HepG2 (cell line): ENCODE data around the gene OBSL1. TPM values are rescaled to one million over a fixed set of nuclear protein-coding genes. Genes with fewer than 3 reads are reported as not detected.
A peak's percentile ranks its signal among the peaks of the same experiment; 100 is the strongest.

Experiments used
- ARNT ChIP-seq: fragments of 450-650 bp; IDR thresholded peaks from 2 replicates; pipeline ENCODE4 v1.6.1; 2017
- ATAD3A ChIP-seq: sonication (generic); formaldehyde crosslinking; IDR thresholded peaks from 2 replicates; pipeline ENCODE4 v1.4.0; 2020; ENCODE audit warnings: missing genetic modification reagents
- BRCA1 ChIP-seq: sonication (generic); formaldehyde crosslinking; IDR thresholded peaks from 2 replicates; pipeline ENCODE4 v1.4.0; 2020; ENCODE audit warnings: missing genetic modification reagents
- EED ChIP-seq: sonication (generic); formaldehyde crosslinking; IDR thresholded peaks from 2 replicates; pipeline ENCODE4 v1.5.0; 2020; ENCODE audit warnings: mild to moderate bottlenecking, missing genetic modification reagents
- ELF1 ChIP-seq: sonication (generic); formaldehyde crosslinking; IDR thresholded peaks from 2 replicates; pipeline ENCODE4 v1.4.0; 2020; ENCODE audit warnings: missing genetic modification reagents
- ELF4 ChIP-seq: sonication (generic); formaldehyde crosslinking; IDR thresholded peaks from 2 replicates; pipeline ENCODE4 v1.5.0; 2020; ENCODE audit warnings: missing genetic modification reagents, mild to moderate bottlenecking, moderate library complexity, borderline replicate concordance
- FOXA1 ChIP-seq, 2 experiments: fragments of 450-650 bp in 1 of 2; sonication (generic) in 1 of 2; formaldehyde crosslinking in 1 of 2; IDR thresholded peaks; 2 replicates each; pipeline versions ENCODE4 v1.4.0 to v1.6.1; 2016 to 2020; ENCODE audit warnings: missing genetic modification reagents in 1 of 2
- FOXM1 ChIP-seq: sonication (generic); formaldehyde crosslinking; IDR thresholded peaks from 2 replicates; pipeline ENCODE4 v1.5.0; 2020; ENCODE audit warnings: missing genetic modification reagents
- GABPA ChIP-seq, 2 experiments: IDR thresholded peaks; 2 replicates each; pipeline ENCODE4 v1.6.1; 2011 to 2016; ENCODE audit warnings: low read depth in 2 of 2, low read length in 1 of 2, missing biosample characterization in 1 of 2, missing genetic modification characterization in 1 of 2
- GZF1 ChIP-seq: sonication (generic); formaldehyde crosslinking; IDR thresholded peaks from 2 replicates; pipeline ENCODE4 v1.5.1; 2020; ENCODE audit warnings: mild to moderate bottlenecking, missing genetic modification reagents
- MED1 ChIP-seq: sonication (generic); formaldehyde crosslinking; IDR thresholded peaks from 2 replicates; pipeline ENCODE4 v1.4.0; 2020; ENCODE audit warnings: missing genetic modification reagents
- MYNN ChIP-seq: sonication (generic); formaldehyde crosslinking; IDR thresholded peaks from 2 replicates; pipeline ENCODE4 v1.4.0; 2020; ENCODE audit warnings: mild to moderate bottlenecking, low read depth, missing genetic modification reagents
- NFKBIZ ChIP-seq: IDR thresholded peaks from 2 replicates; pipeline ENCODE4 v1.6.1; 2018; ENCODE audit warnings: missing genetic modification reagents, missing compliant biosample characterization
- NR1H2 ChIP-seq: sonication (generic); formaldehyde crosslinking; IDR thresholded peaks from 2 replicates; pipeline ENCODE4 v1.8.1; 2022; ENCODE audit warnings: low read depth, missing genetic modification reagents, borderline replicate concordance
- RXRB ChIP-seq: IDR thresholded peaks from 2 replicates; pipeline ENCODE4 v1.6.1; 2016; ENCODE audit warnings: borderline replicate concordance, missing genetic modification reagents, missing compliant biosample characterization
- SRSF1 ChIP-seq: fragments of 200-400 bp; formaldehyde crosslinking; optimal IDR thresholded peaks from 2 replicates; pipeline ENCODE3; 2017; ENCODE audit warnings: mild to moderate bottlenecking, low read depth, low read length, moderate library complexity
- TBL1XR1 ChIP-seq: fragments of 150-350 bp; IDR thresholded peaks from 2 replicates; pipeline ENCODE4 v1.6.1; 2014; ENCODE audit warnings: borderline replicate concordance, low read length; ENCODE audit not compliant: partially characterized antibody
- TOPORS ChIP-seq: sonication (generic); formaldehyde crosslinking; IDR thresholded peaks from 2 replicates; pipeline ENCODE4 v1.8.0; 2023; ENCODE audit warnings: mild to moderate bottlenecking, missing genetic modification reagents
- YEATS2 ChIP-seq: sonication (generic); formaldehyde crosslinking; IDR thresholded peaks from 2 replicates; pipeline ENCODE4 v1.4.0; 2020; ENCODE audit warnings: missing genetic modification reagents, borderline replicate concordance
- ZNF333 ChIP-seq: sonication (generic); formaldehyde crosslinking; IDR thresholded peaks from 2 replicates; pipeline ENCODE4 v1.4.0; 2020; ENCODE audit warnings: mild to moderate bottlenecking, missing genetic modification reagents, borderline replicate concordance
- ZNF451 ChIP-seq: sonication (generic); formaldehyde crosslinking; IDR thresholded peaks from 2 replicates; pipeline ENCODE4 v1.5.0; 2020; ENCODE audit warnings: mild to moderate bottlenecking, missing genetic modification reagents
- ZNF615 ChIP-seq: sonication (generic); formaldehyde crosslinking; IDR thresholded peaks from 2 replicates; pipeline ENCODE4 v1.5.0; 2020; ENCODE audit warnings: mild to moderate bottlenecking, missing genetic modification reagents, borderline replicate concordance
- ZNF713 ChIP-seq: sonication (generic); formaldehyde crosslinking; IDR thresholded peaks from 2 replicates; pipeline ENCODE4 v1.4.0; 2020; ENCODE audit warnings: mild to moderate bottlenecking, missing genetic modification reagents
- ZNF839 ChIP-seq: sonication (generic); formaldehyde crosslinking; IDR thresholded peaks from 2 replicates; pipeline ENCODE4 v1.4.0; 2020; ENCODE audit warnings: missing genetic modification reagents, mild to moderate bottlenecking, borderline replicate concordance
- ZNF841 ChIP-seq: sonication (generic); formaldehyde crosslinking; IDR thresholded peaks from 2 replicates; pipeline ENCODE4 v1.8.1; 2023; ENCODE audit warnings: missing genetic modification reagents, borderline replicate concordance
- polyA plus RNA-seq, 8 experiments: library from polyadenylated mRNA; depleted of rRNA in 3 of 8; stranded (reverse) in 7 of 8; unstranded in 1 of 8; fragments of >200 nt; fragmentation: Illumina TruSeq in 4 of 8; extraction: Trizol in 4 of 8; gene quantifications; 2 replicates each; pipeline versions ENCODE4 v1.2.1 to v1.2.3, GENCODE V29; 2011 to 2016; ENCODE audit warnings: low read depth in 4 of 8, missing spikeins in 1 of 8, mixed read lengths in 1 of 8; ENCODE audit not compliant: insufficient read depth in 1 of 8
- total RNA-seq, 5 experiments: library from RNA; depleted of rRNA; stranded (reverse); fragments of >200 nt; fragmentation: Illumina TruSeq; extraction: Trizol; gene quantifications; 2 replicates each; pipeline ENCODE4 v1.2.3, GENCODE V29; 2016; ENCODE audit warnings: low read depth in 1 of 5
- TF ChIP-seq, protein P1 (sequence below): IDR thresholded peaks from 2 replicates; pipeline ENCODE4 v1.6.1; 2018; ENCODE audit warnings: missing genetic modification reagents, mild to moderate bottlenecking, missing compliant biosample characterization
- TF ChIP-seq, protein P2 (sequence below): sonication (generic); formaldehyde crosslinking; IDR thresholded peaks from 2 replicates; pipeline ENCODE4 v1.5.1; 2020; ENCODE audit warnings: mild to moderate bottlenecking, missing genetic modification reagents, moderate library complexity

OBSL1 gene
- total and polyA plus RNA-seq, 2 of the 13 experiments (the other 11 are each of a cell fraction or from before 2014, with no cell fraction given): 86.7 to 218 TPM

DNA sequence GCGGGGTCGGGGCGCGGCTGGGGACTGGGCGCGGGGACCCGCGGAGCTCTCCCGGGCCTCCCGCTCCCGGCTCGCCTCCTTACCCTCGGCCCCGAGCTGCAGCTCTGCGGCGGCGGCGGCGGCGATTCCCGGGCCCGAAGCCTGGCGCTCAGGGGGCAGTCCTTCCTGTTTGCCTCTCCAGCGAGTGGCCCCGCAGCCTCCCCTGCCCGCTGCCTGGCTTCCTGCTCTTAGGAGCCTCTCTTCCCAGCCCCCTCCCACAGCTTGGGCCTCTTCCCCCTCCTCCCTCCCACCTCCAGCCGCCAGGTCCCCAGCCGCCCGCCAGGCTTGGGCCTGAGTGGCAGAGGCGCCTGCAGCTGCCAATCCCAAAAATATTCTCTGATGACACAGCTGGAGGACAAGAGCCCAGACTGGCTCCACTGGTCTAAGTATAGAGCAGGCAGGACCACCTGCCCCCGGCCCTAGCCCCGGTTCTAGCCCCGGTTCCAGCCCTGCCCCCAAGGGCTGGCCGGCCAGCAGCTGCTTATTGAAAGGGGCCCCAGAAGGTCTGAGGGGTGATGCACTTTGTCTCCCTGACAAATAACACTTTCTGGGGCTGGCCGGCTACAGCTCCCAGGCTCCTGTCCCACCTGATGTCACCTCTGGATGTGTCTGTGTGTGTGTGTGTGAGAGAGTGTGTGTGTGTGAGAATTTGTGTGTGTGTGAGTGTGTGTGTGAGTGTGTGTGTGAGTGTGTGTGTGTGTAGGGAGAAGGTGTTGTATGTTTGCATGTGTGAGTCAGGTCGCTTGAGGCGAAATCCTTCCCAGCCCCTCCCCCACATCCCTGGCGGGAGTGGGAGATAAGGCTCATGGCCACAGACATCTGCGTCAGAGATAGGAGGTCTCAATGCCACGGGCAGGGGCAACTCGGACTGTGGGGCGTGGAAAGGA, at the start of gene OBSL1 (continued):
- TF ChIP-seq ELF4: no peak
- no peak for TF ChIP-seq ZNF713
- peak; percentile 68 for TF ChIP-seq ELF1 (CRISPR knock-in tag)
- TF ChIP-seq NFKBIZ (CRISPR knock-in tag): no peak
- 0 out of 2 replicates have a peak, but pooled peaks have one; percentile 70 for TF ChIP-seq ZNF615 (CRISPR knock-in tag)
- TF ChIP-seq RXRB (CRISPR knock-in tag): peak; percentile 81
- TF ChIP-seq, protein P1, sequence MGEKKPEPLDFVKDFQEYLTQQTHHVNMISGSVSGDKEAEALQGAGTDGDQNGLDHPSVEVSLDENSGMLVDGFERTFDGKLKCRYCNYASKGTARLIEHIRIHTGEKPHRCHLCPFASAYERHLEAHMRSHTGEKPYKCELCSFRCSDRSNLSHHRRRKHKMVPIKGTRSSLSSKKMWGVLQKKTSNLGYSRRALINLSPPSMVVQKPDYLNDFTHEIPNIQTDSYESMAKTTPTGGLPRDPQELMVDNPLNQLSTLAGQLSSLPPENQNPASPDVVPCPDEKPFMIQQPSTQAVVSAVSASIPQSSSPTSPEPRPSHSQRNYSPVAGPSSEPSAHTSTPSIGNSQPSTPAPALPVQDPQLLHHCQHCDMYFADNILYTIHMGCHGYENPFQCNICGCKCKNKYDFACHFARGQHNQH: peak; percentile 52; the same call in 1 of the 2 replicates
- peak; percentile 73; the same call in 1 of the 2 replicates for TF ChIP-seq ZNF841 (CRISPR knock-in tag)
- TF ChIP-seq MYNN (CRISPR knock-in tag): no peak
- peak; percentile 51 for TF ChIP-seq SRSF1
- TF ChIP-seq ZNF839 (CRISPR knock-in tag): peak; percentile 71
- 0 out of 2 replicates have a peak, but pooled peaks have one; percentile 34 for TF ChIP-seq NR1H2 (CRISPR knock-in tag)
- peak; percentile 58; the same call in 1 of the 2 replicates for TF ChIP-seq GZF1 (CRISPR knock-in tag)
- peak; percentile 34; the same call in 1 of the 2 replicates for TF ChIP-seq FOXA1 (IDR thresholded peaks at IDR 0.05)
- TF ChIP-seq FOXA1 (CRISPR knock-in tag; IDR thresholded peaks at IDR 0.05): peak; percentile 14; the same call in 1 of the 2 replicates
- TF ChIP-seq ZNF333 (CRISPR knock-in tag): peak; percentile 63; the same call in 1 of the 2 replicates
- TF ChIP-seq BRCA1 (CRISPR knock-in tag): no peak
- peak; percentile 43; the same call in 1 of the 2 replicates for TF ChIP-seq ZNF451 (CRISPR knock-in tag)
- peak; percentile 57 for TF ChIP-seq MED1 (CRISPR knock-in tag)
- TF ChIP-seq YEATS2 (CRISPR knock-in tag): no peak
- no peak for TF ChIP-seq ARNT
- TF ChIP-seq, protein P2, sequence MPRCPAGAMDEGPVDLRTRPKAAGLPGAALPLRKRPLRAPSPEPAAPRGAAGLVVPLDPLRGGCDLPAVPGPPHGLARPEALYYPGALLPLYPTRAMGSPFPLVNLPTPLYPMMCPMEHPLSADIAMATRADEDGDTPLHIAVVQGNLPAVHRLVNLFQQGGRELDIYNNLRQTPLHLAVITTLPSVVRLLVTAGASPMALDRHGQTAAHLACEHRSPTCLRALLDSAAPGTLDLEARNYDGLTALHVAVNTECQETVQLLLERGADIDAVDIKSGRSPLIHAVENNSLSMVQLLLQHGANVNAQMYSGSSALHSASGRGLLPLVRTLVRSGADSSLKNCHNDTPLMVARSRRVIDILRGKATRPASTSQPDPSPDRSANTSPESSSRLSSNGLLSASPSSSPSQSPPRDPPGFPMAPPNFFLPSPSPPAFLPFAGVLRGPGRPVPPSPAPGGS (CRISPR knock-in tag): no peak
- no peak for TF ChIP-seq GABPA (IDR thresholded peaks at IDR 0.05; ENCODE audit: low read depth, low read length)
- TF ChIP-seq GABPA (CRISPR knock-in tag; IDR thresholded peaks at IDR 0.05; ENCODE audit: low read depth): peak; percentile 75
- peak; percentile 17; the same call in 1 of the 2 replicates for TF ChIP-seq EED (CRISPR knock-in tag)
- TF ChIP-seq TBL1XR1: peak; percentile 69
- TF ChIP-seq TOPORS (CRISPR knock-in tag): peak; percentile 68; the same call in 1 of the 2 replicates
- no peak; the same call in 1 of the 2 replicates for TF ChIP-seq ATAD3A (CRISPR knock-in tag)
- no peak for TF ChIP-seq FOXM1 (CRISPR knock-in tag)
